IMR-90 (cell line): Measurements from ENCODE around the gene PROCA1.

Experiments used
- CEBPB ChIP-seq: IDR thresholded peaks from 2 replicates; pipeline ENCODE4 v1.6.1; 2012; ENCODE audit warnings: low read depth, low read length, improper control_type of control experiment
- MAZ ChIP-seq: IDR thresholded peaks from 2 replicates; pipeline ENCODE4 v1.6.1; 2012; ENCODE audit warnings: low read depth, mild to moderate bottlenecking, low read length, improper control_type of control experiment, moderate library complexity, borderline replicate concordance
- POLR2A ChIP-seq: IDR thresholded peaks from 2 replicates; pipeline ENCODE4 v1.6.1; 2012; ENCODE audit warnings: mild to moderate bottlenecking, low read depth, low read length
- TF ChIP-seq, protein P1 (sequence below): conservative IDR thresholded peaks from 2 replicates; pipeline ENCODE4 v1.5.1; 2012; ENCODE audit warnings: mild to moderate bottlenecking, low read depth, low read length, improper control_type of control experiment
- TF ChIP-seq, protein P2 (sequence below): fragments of 150-350 bp; IDR thresholded peaks from 2 replicates; pipeline ENCODE4 v1.6.1; 2017; ENCODE audit warnings: mild to moderate bottlenecking, antibody characterized with exemption, low read length, low read depth

DNA sequence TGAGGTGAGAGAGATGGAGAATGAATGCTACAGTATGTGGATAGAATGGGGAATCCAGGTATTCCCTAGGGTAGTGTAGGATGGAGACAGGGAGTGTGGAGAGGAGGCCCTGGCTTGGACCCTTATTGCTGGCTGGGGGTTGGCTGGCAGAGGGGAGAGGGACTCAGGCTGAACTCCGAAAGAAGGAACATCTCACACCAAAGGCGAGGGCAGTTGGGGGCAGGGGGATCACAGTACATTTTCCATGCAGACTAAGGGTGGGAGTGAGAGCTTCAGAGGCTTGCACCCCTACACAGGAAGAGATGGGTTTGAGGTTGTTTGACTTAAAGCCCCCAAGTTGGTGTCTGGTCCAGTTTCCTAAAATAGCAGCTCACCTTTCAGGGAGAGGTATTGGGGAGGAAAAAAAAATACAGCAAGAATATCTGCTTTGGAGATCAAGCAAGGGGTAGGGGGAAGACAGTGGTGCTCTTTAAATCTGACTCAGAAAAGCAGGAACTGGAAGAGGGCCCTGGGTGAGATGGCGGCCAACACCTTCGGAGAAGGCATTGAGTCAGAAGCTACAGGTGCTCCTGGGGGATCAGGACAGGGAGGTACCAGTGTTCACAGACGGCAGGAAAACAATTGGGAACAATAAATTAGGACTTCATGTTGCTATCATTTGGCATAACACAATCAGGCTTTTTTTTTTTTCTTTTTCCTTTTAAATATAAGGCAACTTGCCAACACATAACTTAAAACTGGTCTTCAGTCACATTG, 44.5 kb upstream of the PROCA1 start:
- TF ChIP-seq, protein P1, sequence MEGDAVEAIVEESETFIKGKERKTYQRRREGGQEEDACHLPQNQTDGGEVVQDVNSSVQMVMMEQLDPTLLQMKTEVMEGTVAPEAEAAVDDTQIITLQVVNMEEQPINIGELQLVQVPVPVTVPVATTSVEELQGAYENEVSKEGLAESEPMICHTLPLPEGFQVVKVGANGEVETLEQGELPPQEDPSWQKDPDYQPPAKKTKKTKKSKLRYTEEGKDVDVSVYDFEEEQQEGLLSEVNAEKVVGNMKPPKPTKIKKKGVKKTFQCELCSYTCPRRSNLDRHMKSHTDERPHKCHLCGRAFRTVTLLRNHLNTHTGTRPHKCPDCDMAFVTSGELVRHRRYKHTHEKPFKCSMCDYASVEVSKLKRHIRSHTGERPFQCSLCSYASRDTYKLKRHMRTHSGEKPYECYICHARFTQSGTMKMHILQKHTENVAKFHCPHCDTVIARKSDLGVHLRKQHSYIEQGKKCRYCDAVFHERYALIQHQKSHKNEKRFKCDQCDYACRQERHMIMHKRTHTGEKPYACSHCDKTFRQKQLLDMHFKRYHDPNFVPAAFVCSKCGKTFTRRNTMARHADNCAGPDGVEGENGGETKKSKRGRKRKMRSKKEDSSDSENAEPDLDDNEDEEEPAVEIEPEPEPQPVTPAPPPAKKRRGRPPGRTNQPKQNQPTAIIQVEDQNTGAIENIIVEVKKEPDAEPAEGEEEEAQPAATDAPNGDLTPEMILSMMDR: no peak
- TF ChIP-seq POLR2A (no peak), CEBPB (no peak), MAZ (no peak)
- TF ChIP-seq, protein P2, sequence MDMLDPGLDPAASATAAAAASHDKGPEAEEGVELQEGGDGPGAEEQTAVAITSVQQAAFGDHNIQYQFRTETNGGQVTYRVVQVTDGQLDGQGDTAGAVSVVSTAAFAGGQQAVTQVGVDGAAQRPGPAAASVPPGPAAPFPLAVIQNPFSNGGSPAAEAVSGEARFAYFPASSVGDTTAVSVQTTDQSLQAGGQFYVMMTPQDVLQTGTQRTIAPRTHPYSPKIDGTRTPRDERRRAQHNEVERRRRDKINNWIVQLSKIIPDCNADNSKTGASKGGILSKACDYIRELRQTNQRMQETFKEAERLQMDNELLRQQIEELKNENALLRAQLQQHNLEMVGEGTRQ: no peak
